ENCODE results near the gene PDLIM5. TPM values are rescaled to one million over a fixed set of nuclear protein-coding genes. Genes with fewer than 3 reads are reported as not detected.

PDLIM5 gene
- total RNA-seq, 1 donor from 2014 or later: 137 TPM

DNA sequence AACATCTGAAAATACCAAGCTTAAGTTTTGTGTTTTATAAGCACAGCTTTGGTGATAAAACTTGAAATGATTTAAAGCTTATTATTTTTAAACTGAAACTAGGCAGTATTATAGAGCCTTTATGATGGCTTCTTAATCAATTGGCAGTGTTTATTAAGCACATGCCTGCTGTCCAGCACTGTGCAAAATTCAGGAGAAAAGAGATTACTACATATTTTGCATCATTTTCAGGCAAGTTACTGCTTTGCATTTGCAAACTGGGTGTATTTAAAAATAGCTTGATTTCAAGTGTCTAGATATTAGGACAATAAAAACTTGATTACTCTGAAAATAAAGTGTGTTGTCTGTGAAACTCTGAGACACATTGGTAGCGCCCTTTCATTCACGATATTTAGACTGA, 126.5 kb downstream of the PDLIM5 start:
- H3K4me1 ChIP-seq: no peaks in the 10 kb centered on the region
- H3K4me3 ChIP-seq: no peak overlapping the region
- DNase-seq (ENCODE audit: extremely low spot score in 2 of 2): no peak
- TF ChIP-seq CTCF (IDR thresholded peaks at IDR 0.05): no peak
- no peak for TF ChIP-seq POLR2AphosphoS5 (IDR thresholded peaks at IDR 0.05; ENCODE audit: insufficient read depth in 1 of 2, low read depth in 1 of 2)
- TF ChIP-seq POLR2A (IDR thresholded peaks at IDR 0.05): no peak
- intact Hi-C loops (cut with DNase I): no loop called here
- H3K27ac ChIP-seq: no peak overlapping the region
- no peaks in the 10 kb centered on the region for H3K9me3 ChIP-seq
- H3K27me3 ChIP-seq: no peaks in the 10 kb centered on the region
- H3K36me3 ChIP-seq: peaks cover 0 to 13% of the 10 kb centered on the region in 2 donors

- H3K27ac ChIP-seq: no peak overlapping the region
- no peak overlapping the region for H3K4me3 ChIP-seq
- intact Hi-C loops (cut with DNase I): no loop called here
- H3K9me3 ChIP-seq: no peaks in the 10 kb centered on the region
- no peak for DNase-seq (ENCODE audit: extremely low spot score in 2 of 2)
- no peaks in the 10 kb centered on the region for H3K4me1 ChIP-seq
- H3K36me3 ChIP-seq: peaks cover 0 to 12% of the 10 kb centered on the region in 2 donors
- TF ChIP-seq POLR2A (IDR thresholded peaks at IDR 0.05) (no peak), CTCF (IDR thresholded peaks at IDR 0.05) (no peak), POLR2AphosphoS5 (IDR thresholded peaks at IDR 0.05; ENCODE audit: insufficient read depth in 1 of 2, low read depth in 1 of 2) (no peak)
- no peaks in the 10 kb centered on the region for H3K27me3 ChIP-seq
Measured at GRCh38 chr4:94581766-94582165, 130.0 kb downstream of the PDLIM5 start.

DNA sequence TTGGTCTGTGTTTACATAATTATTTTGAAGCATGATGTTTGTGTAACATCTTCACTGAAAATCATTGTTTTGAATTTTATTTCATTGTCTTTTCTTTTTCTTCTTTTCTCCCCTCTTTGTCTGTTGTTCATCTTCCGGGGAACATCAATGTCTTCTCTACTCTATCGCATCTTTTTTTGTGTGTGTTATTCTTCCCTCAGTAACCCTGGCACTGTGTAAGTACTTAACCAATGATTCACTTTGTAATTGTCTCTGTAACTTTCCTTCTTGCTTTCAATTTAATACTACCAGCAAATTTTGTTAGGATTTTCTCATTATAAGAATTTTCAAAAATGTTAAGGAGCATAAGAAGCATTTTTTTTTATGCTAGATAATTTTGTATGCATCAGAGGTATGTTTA, 130.8 kb downstream of the PDLIM5 start:
- no peak overlapping the region for H3K4me3 ChIP-seq
- intact Hi-C loops (cut with DNase I): no loop called here
- peaks cover 0 to 12% of the 10 kb centered on the region in 2 donors for H3K36me3 ChIP-seq
- H3K27ac ChIP-seq: no peak overlapping the region
- H3K27me3 ChIP-seq: no peaks in the 10 kb centered on the region
- no peak for TF ChIP-seq POLR2AphosphoS5 (IDR thresholded peaks at IDR 0.05; ENCODE audit: insufficient read depth in 1 of 2, low read depth in 1 of 2)
- TF ChIP-seq POLR2A (IDR thresholded peaks at IDR 0.05): no peak
- no peak for TF ChIP-seq CTCF (IDR thresholded peaks at IDR 0.05)
- no peaks in the 10 kb centered on the region for H3K9me3 ChIP-seq
- DNase-seq (ENCODE audit: extremely low spot score in 2 of 2): no peak
- H3K4me1 ChIP-seq: no peaks in the 10 kb centered on the region

GRCh38 chr4:94583914-94584641, 132.3 kb downstream of the PDLIM5 start:
- Histone ChIP-seq H3K4me3 (no peak overlapping the region), H3K27me3 (no peaks in the 10 kb centered on the region), H3K27ac (no peak overlapping the region), H3K9me3 (no peaks in the 10 kb centered on the region), H3K4me1 (no peaks in the 10 kb centered on the region), H3K36me3 (peaks cover 0 to 12% of the 10 kb centered on the region in 2 donors)
- no peak for DNase-seq (ENCODE audit: extremely low spot score in 2 of 2)
- no peak for TF ChIP-seq POLR2AphosphoS5 (IDR thresholded peaks at IDR 0.05; ENCODE audit: insufficient read depth in 1 of 2, low read depth in 1 of 2)
- no peak for TF ChIP-seq CTCF (IDR thresholded peaks at IDR 0.05)
- TF ChIP-seq POLR2A (IDR thresholded peaks at IDR 0.05): no peak
- intact Hi-C loops (cut with DNase I): no loop called here

- intact Hi-C loops (cut with DNase I): no loop called here
- H3K4me1 ChIP-seq: no peaks in the 10 kb centered on the region
- H3K4me3 ChIP-seq: no peak overlapping the region
- no peak overlapping the region for H3K27ac ChIP-seq
- no peaks in the 10 kb centered on the region for H3K27me3 ChIP-seq
- no peak for DNase-seq (ENCODE audit: extremely low spot score in 2 of 2)
- H3K36me3 ChIP-seq: peaks cover 0 to 19% of the 10 kb centered on the region in 2 donors
- TF ChIP-seq CTCF (IDR thresholded peaks at IDR 0.05) (no peak), POLR2AphosphoS5 (IDR thresholded peaks at IDR 0.05; ENCODE audit: insufficient read depth in 1 of 2, low read depth in 1 of 2) (no peak), POLR2A (IDR thresholded peaks at IDR 0.05) (no peak)
- H3K9me3 ChIP-seq: no peaks in the 10 kb centered on the region
Measured at GRCh38 chr4:94588896-94589693, 137.4 kb downstream of the PDLIM5 start.

All from vagina (tissue), 2 donors.